Measurements from ENCODE around the gene KIFAP3.

- TF ChIP-seq CTCF (IDR thresholded peaks at IDR 0.05) (no peak), POLR2A (IDR thresholded peaks at IDR 0.05) (peak; percentile 62), POLR2AphosphoS5 (IDR thresholded peaks at IDR 0.05) (peak; percentile 88)
These were observed 180.7 kb downstream of the KIFAP3 start, which contains the start of gene SCYL3 for GRCh38 chr1:169893645-169894423.

Measured in prostate gland (tissue), 2 donors.